H1 (cell line): ENCODE data around the gene ANKRD60. TPM values are rescaled to one million over a fixed set of nuclear protein-coding genes. Genes with fewer than 3 reads are reported as not detected.

Experiments
- CTCF ChIA-PET: fragments of 300-600 bp; sonication (Branson Sonifier 250); formaldehyde crosslinking; loops from one replicate; lab custom pipeline; 2021; ENCODE audit not compliant: partially characterized antibody; lab: Charles Lee
- POLR2A ChIA-PET: fragments of 300-600 bp; sonication (Branson Sonifier 250); formaldehyde crosslinking; loops from one replicate; lab custom pipeline; 2021; ENCODE audit warnings: inconsistent platforms; ENCODE audit not compliant: partially characterized antibody; lab: Charles Lee
- DNase-seq, 2 experiments: peaks; one replicate each; pipeline versions ENCODE4 v3.0.0 to v3.0.0-alpha.2; 2010 to 2022; ENCODE audit warnings: low spot score in 2 of 2, low read depth in 1 of 2, mixed read lengths in 1 of 2
- FAIRE-seq: peaks from 2 replicates; lab custom pipeline; 2011; peaks lifted over from hg19 to GRCh38; lab: Jason Lieb, UNC
- H2AFZ ChIP-seq: 2 replicates; pipeline ENCODE4 v1.8.1; 2012; ENCODE audit warnings: low read length, inconsistent platforms
- H2AK5ac ChIP-seq: 2 replicates; pipeline ENCODE4 v1.6.1; 2013; ENCODE audit warnings: low read depth, low read length
- H2BK120ac ChIP-seq: replicated peaks from 2 replicates; pipeline ENCODE3; 2013; ENCODE audit warnings: low read depth, low read length, inconsistent platforms
- H2BK12ac ChIP-seq: 2 replicates; pipeline ENCODE4 v1.6.1; 2013; ENCODE audit warnings: low read depth, low read length
- H2BK15ac ChIP-seq: 2 replicates; pipeline ENCODE4 v1.6.1; 2013; ENCODE audit warnings: low read length
- H2BK20ac ChIP-seq: 2 replicates; pipeline ENCODE4 v1.6.1; 2013; ENCODE audit warnings: low read length
- H2BK5ac ChIP-seq: 2 replicates; pipeline ENCODE4 v1.6.1; 2013; ENCODE audit warnings: low read depth, low read length
- H3K14ac ChIP-seq: 2 replicates; pipeline ENCODE4 v1.6.1; 2013; ENCODE audit warnings: inconsistent platforms; ENCODE audit not compliant: insufficient read length
- H3K18ac ChIP-seq: 2 replicates; pipeline ENCODE4 v1.6.1; 2013; ENCODE audit warnings: low read length; ENCODE audit errors: extremely low read depth
- H3K23ac ChIP-seq: 2 replicates; pipeline ENCODE4 v1.6.1; 2013; ENCODE audit warnings: inconsistent platforms; ENCODE audit not compliant: insufficient read length
- H3K23me2 ChIP-seq: 2 replicates; pipeline ENCODE4 v1.6.1; 2013; ENCODE audit warnings: low read depth, low read length
- H3K27ac ChIP-seq: 2 replicates; pipeline ENCODE4 v1.6.1; 2011; ENCODE audit warnings: low read depth, low read length, inconsistent platforms
- H3K27me3 ChIP-seq, 4 experiments: replicated peaks in 1 of 4; 1 replicate in 1 of 4; 2 replicates in 3 of 4; pipeline versions ENCODE4 v1.6.1 to v1.8.1; 2011 to 2013; ENCODE audit warnings: low read length in 3 of 4, mild to moderate bottlenecking in 3 of 4, inconsistent platforms in 2 of 4, mixed read lengths in 2 of 4, moderate library complexity in 1 of 4; ENCODE audit not compliant: control insufficient read depth in 3 of 4, insufficient read depth in 3 of 4; ENCODE audit errors: extremely low read depth in 1 of 4
- H3K36me3 ChIP-seq, 4 experiments: 2 replicates each; pipeline versions ENCODE4 v1.6.1 to v1.8.1; 2011 to 2013; ENCODE audit warnings: mild to moderate bottlenecking in 4 of 4, low read length in 3 of 4, moderate library complexity in 2 of 4, control low read depth in 1 of 4, inconsistent platforms in 1 of 4; ENCODE audit not compliant: insufficient read depth in 4 of 4, control insufficient read depth in 2 of 4
- H3K4ac ChIP-seq: replicated peaks from 2 replicates; pipeline ENCODE3; 2013; ENCODE audit warnings: low read length, low read depth, mixed read lengths, inconsistent platforms; ENCODE audit not compliant: insufficient read length
- H3K4me1 ChIP-seq, 4 experiments: replicated peaks in 1 of 4; 1 replicate in 1 of 4; 2 replicates in 3 of 4; pipeline versions ENCODE4 v1.6.1 to v1.8.1; 2011 to 2013; ENCODE audit warnings: low read length in 3 of 4, inconsistent platforms in 2 of 4, mixed read lengths in 1 of 4; ENCODE audit not compliant: insufficient read depth in 4 of 4, control insufficient read depth in 3 of 4
- H3K4me2 ChIP-seq, 2 experiments: 2 replicates each; pipeline versions ENCODE4 v1.6.1 to v1.8.1; 2011 to 2013; ENCODE audit warnings: low read depth in 2 of 2, low read length in 2 of 2, control low read depth in 1 of 2, inconsistent platforms in 1 of 2, mild to moderate bottlenecking in 1 of 2; ENCODE audit not compliant: insufficient read depth in 1 of 2
- H3K4me3 ChIP-seq, 4 experiments: fragments of 200-600, 300-600 bp in 1 of 4; sonication (generic), shearing (Covaris generic), sonication (Bioruptor Twin) in 1 of 4; 2 replicates each; pipeline versions ENCODE4 v1.5.1 to v1.8.1; 2011 to 2016; ENCODE audit warnings: low read length in 4 of 4, low read depth in 3 of 4, control low read depth in 2 of 4, inconsistent platforms in 2 of 4, mild to moderate bottlenecking in 2 of 4, mixed read lengths in 1 of 4, moderate library complexity in 1 of 4; ENCODE audit not compliant: insufficient read depth in 2 of 4; ENCODE audit errors: extremely low read depth in 1 of 4
- H3K56ac ChIP-seq: replicated peaks from 2 replicates; pipeline ENCODE3; 2013; ENCODE audit warnings: low read depth, mild to moderate bottlenecking, mixed read lengths, low read length, inconsistent platforms; ENCODE audit not compliant: insufficient read length
- H3K79me1 ChIP-seq: 2 replicates; pipeline ENCODE4 v1.6.1; 2013; ENCODE audit warnings: low read depth, low read length, control low read depth
- H3K79me2 ChIP-seq, 2 experiments: 2 replicates each; pipeline versions ENCODE4 v1.6.1 to v1.8.1; 2012 to 2013; ENCODE audit warnings: low read length in 2 of 2, mild to moderate bottlenecking in 2 of 2, inconsistent platforms in 1 of 2; ENCODE audit not compliant: insufficient read depth in 2 of 2, control insufficient read depth in 1 of 2
- H3K9ac ChIP-seq, 4 experiments: replicated peaks in 1 of 4; 1 replicate in 1 of 4; 2 replicates in 3 of 4; pipeline versions ENCODE4 v1.6.1 to v1.8.1; 2011 to 2013; ENCODE audit warnings: low read depth in 3 of 4, low read length in 3 of 4, control low read depth in 2 of 4, mild to moderate bottlenecking in 2 of 4, moderate library complexity in 2 of 4, inconsistent platforms in 1 of 4; ENCODE audit errors: extremely low read depth in 1 of 4
- H3K9me3 ChIP-seq, 2 experiments: 2 replicates each; pipeline versions ENCODE4 v1.6.1 to v1.8.1; 2012 to 2013; ENCODE audit warnings: mild to moderate bottlenecking in 2 of 2, moderate library complexity in 2 of 2, control low read depth in 1 of 2, inconsistent platforms in 1 of 2, low read depth in 1 of 2, low read length in 1 of 2, mixed read lengths in 1 of 2; ENCODE audit not compliant: insufficient read depth in 2 of 2
- H4K20me1 ChIP-seq, 2 experiments: replicated peaks in 1 of 2; 2 replicates each; pipeline versions ENCODE3 to v1.8.1; 2011 to 2013; ENCODE audit warnings: inconsistent platforms in 2 of 2, low read length in 2 of 2, mild to moderate bottlenecking in 1 of 2; ENCODE audit not compliant: insufficient read depth in 2 of 2, control insufficient read depth in 1 of 2
- H4K5ac ChIP-seq: 2 replicates; pipeline ENCODE4 v1.6.1; 2013; ENCODE audit warnings: low read length, low read depth, mixed read lengths, inconsistent platforms; ENCODE audit not compliant: insufficient read length
- H4K8ac ChIP-seq: 2 replicates; pipeline ENCODE4 v1.8.0; 2013; ENCODE audit warnings: mild to moderate bottlenecking, moderate library complexity, low read length, inconsistent platforms; ENCODE audit not compliant: insufficient read depth; ENCODE audit errors: extremely low read depth
- H4K91ac ChIP-seq: replicated peaks from 2 replicates; pipeline ENCODE3; 2013; ENCODE audit warnings: low read length, mixed read lengths, inconsistent platforms; ENCODE audit not compliant: insufficient read length
- HDAC2 ChIP-seq, 2 experiments: fragments of 300-600 bp in 1 of 2; sonication (generic) in 1 of 2; IDR thresholded peaks; 2 replicates each; pipeline ENCODE4 v1.6.1; 2011 to 2012; ENCODE audit warnings: low read depth in 2 of 2, low read length in 2 of 2, mild to moderate bottlenecking in 2 of 2, moderate library complexity in 2 of 2, borderline replicate concordance in 1 of 2, inconsistent platforms in 1 of 2
- POLR2A ChIP-seq, 2 experiments: IDR thresholded peaks; 1 replicate in 1 of 2; 2 replicates in 1 of 2; pipeline ENCODE4 v1.6.1; 2011; ENCODE audit warnings: low read depth in 2 of 2, low read length in 2 of 2, mild to moderate bottlenecking in 2 of 2; ENCODE audit errors: control extremely low read depth in 1 of 2
- SIN3A ChIP-seq, 2 experiments: IDR thresholded peaks in 1 of 2; conservative IDR thresholded peaks in 1 of 2; 2 replicates each; pipeline ENCODE4 v1.6.1; 2011 to 2012; ENCODE audit warnings: low read length in 2 of 2, improper control_type of control experiment in 1 of 2, low read depth in 1 of 2, mild to moderate bottlenecking in 1 of 2
- WGBS, 2 experiments: shearing (Covaris generic) in 1 of 2; methylation state at CpG; one replicate each; pipeline versions ENCODE4 v1.1.6 to v1.1.7; 2013 to 2015; ENCODE audit warnings: low lambda C conversion rate in 2 of 2, mixed read lengths in 2 of 2, inconsistent platforms in 1 of 2, low coverage in 1 of 2, missing lambda C conversion rate in 1 of 2; ENCODE audit not compliant: insufficient replicate concordance in 2 of 2, insufficient coverage in 1 of 2, insufficient read length in 1 of 2; ENCODE audit errors: extremely low coverage in 1 of 2, missing lambda C conversion rate in 1 of 2; 5-methylcytosine and 5-hydroxymethylcytosine counted together
- polyA plus RNA-seq, 7 experiments: library from polyadenylated mRNA; depleted of rRNA in 3 of 7; stranded (reverse) in 5 of 7; unstranded in 2 of 7; fragments of >200 nt in 5 of 7; fragments of 200-250 nt in 2 of 7; gene quantifications; 1 replicate in 5 of 7; 2 replicates in 1 of 7; 4 replicates in 1 of 7; pipeline versions ENCODE4 v1.2.1 to v1.2.3, GENCODE V29; 2011 to 2013; ENCODE audit warnings: missing spikeins in 2 of 7, mixed read lengths in 2 of 7
- total RNA-seq: library from RNA; stranded (reverse); fragmentation: NEBNext Ultra II Directional; extraction: Animal tissue kit (Norgen Biotek cat#: 25700); gene quantifications from 2 replicates; pipeline ENCODE4 v1.2.1, GENCODE V29; 2021

ANKRD60 gene
- total and polyA plus RNA-seq, 2 of the 8 experiments (the other 6 are each of a cell fraction or from before 2014, with no cell fraction given) = not detected

GRCh38 chr20:58243653-58244410 lies 15.4 kb upstream of the ANKRD60 start:
- Histone ChIP-seq H2AK5ac (no peak overlapping the region), H4K5ac (no peak overlapping the region), H3K79me2 (no peaks in the 10 kb centered on the region), H3K4me2 (no peak overlapping the region), H3K9me3 (no peaks in the 10 kb centered on the region), H2BK120ac (no peak overlapping the region), H3K23me2 (no peaks in the 10 kb centered on the region; the same call in 1 of the 2 replicates), H2BK15ac (no peak overlapping the region), H3K56ac (no peak overlapping the region), H3K4me3 (no peak overlapping the region), H3K18ac (no peak overlapping the region), H2BK12ac (no peak overlapping the region), H2BK20ac (no peak overlapping the region), H4K8ac (no peak overlapping the region), H4K20me1 (no peaks in the 10 kb centered on the region), H3K4ac (no peak overlapping the region), H3K27me3 (no peaks in the 10 kb centered on the region), H3K27ac (no peak overlapping the region), H4K91ac (no peak overlapping the region), H3K79me1 (no peaks in the 10 kb centered on the region), H2BK5ac (no peak overlapping the region), H3K9ac (no peak overlapping the region), H3K23ac (no peak overlapping the region), H3K14ac (no peak overlapping the region), H3K36me3 (peaks cover 0 to 24% (median 12%) of the 10 kb centered on the region in 4 experiments; a peak in 6 of 8 replicates), H2AFZ (no peak overlapping the region), H3K4me1 (no peaks in the 10 kb centered on the region; a peak in 1 of 7 replicates)
- CTCF ChIA-PET = interaction anchor here (0.7 to 7.1 kb wide), 6 partner anchors 9 to 205 kb away, joined by 3 to 70 read pairs (median 4); no protein-coding TSS in a partner anchor
- POLR2A ChIA-PET = interaction anchor here (1.3 kb wide), 1 partner anchor 8 kb away, joined by 3 read pairs; no protein-coding TSS in a partner anchor
- WGBS, 2 experiments = 94% methylated on average over 9 of the region's 9 CpGs; no CpG with 5 or more reads in 1 of the 2 experiments
- FAIRE-seq (no peak), DNase-seq (no peak)
- TF ChIP-seq HDAC2 (IDR thresholded peaks at IDR 0.05; ENCODE audit: borderline replicate concordance in 1 of 2, low read depth in 2 of 2, low read length in 2 of 2) (no peak), POLR2A (IDR thresholded peaks at IDR 0.05; ENCODE audit: control extremely low read depth in 1 of 2, low read depth in 2 of 2, low read length in 2 of 2) (no peak), SIN3A (conservative IDR thresholded peaks at IDR 0.05 in 1 of 2, IDR thresholded peaks at IDR 0.05 in 1 of 2; ENCODE audit: low read depth in 1 of 2, low read length in 2 of 2) (no peak)
